ENCODE results near the gene ANO1. TPM values are rescaled to one million over a fixed set of nuclear protein-coding genes. Genes with fewer than 3 reads are reported as not detected.

ANO1 gene
- total RNA-seq, 6 experiments from 2014 or later: 32.1 to 292 (median 78.0) TPM

DNA sequence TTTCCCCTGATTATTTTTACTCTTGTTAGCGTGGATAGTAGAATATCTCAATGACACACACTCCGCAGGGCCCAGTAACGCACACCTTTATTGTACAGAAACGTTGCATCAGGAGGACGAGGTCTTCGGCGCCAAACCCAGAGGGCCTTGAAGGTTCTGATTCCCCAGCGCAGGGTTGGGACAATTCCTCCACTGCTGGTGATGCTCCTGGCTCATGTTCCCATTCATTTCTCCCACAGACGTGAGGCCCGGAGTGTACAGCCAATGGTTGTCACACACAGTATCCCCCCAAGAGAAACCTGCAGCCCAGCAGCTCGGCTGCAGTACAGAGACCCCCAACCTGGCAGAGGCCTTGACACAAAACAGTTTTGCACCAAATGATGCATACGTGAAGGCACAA lies 6.1 kb upstream of the ANO1 start:
- 87% methylated on average over 11 of the region's 12 CpGs for WGBS (ENCODE audit: insufficient coverage, low coverage, low lambda C conversion rate, missing lambda C conversion rate)
- TF ChIP-seq, protein P1, sequence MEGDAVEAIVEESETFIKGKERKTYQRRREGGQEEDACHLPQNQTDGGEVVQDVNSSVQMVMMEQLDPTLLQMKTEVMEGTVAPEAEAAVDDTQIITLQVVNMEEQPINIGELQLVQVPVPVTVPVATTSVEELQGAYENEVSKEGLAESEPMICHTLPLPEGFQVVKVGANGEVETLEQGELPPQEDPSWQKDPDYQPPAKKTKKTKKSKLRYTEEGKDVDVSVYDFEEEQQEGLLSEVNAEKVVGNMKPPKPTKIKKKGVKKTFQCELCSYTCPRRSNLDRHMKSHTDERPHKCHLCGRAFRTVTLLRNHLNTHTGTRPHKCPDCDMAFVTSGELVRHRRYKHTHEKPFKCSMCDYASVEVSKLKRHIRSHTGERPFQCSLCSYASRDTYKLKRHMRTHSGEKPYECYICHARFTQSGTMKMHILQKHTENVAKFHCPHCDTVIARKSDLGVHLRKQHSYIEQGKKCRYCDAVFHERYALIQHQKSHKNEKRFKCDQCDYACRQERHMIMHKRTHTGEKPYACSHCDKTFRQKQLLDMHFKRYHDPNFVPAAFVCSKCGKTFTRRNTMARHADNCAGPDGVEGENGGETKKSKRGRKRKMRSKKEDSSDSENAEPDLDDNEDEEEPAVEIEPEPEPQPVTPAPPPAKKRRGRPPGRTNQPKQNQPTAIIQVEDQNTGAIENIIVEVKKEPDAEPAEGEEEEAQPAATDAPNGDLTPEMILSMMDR (IDR thresholded peaks at IDR 0.05): no peak
- TF ChIP-seq POLR2A (IDR thresholded peaks at IDR 0.05): no peak

DNA sequence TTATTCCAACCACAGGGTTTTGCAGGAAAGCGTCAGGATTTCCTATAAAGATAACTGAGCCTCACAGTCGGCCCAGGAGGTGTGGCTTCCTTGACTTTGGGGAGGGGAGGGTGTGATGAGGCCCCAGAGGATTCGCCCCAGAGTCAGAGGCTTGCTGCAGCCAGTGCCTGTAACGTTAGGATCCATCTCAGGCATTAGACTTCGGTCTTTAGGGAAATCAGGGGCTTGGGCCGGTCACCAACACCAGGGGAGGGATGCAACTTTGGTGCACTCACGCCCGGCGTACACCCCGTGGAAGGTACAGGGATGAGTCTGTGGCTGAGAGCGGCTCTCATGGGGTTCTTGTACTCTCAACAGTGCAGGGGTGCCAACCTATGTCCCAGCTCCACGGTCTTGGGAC lies 5.7 kb upstream of the ANO1 start:
- ATAC-seq (peak in 2 of 4 donors; percentile 7 to 31), DNase-seq (peak in 1 of 3 donors; percentile 37)
- Histone ChIP-seq H3K9me3 (no peaks in the 10 kb centered on the region), H3K27me3 (no peaks in the 10 kb centered on the region), H3K27ac (no peak overlapping the region), H3K4me3 (no peak overlapping the region), H3K4me1 (peaks cover 0 to 51% (median 15%) of the 10 kb centered on the region in 4 donors), H3K36me3 (no peaks in the 10 kb centered on the region)
- WGBS (ENCODE audit: insufficient coverage, low coverage, low lambda C conversion rate, missing lambda C conversion rate): 64% methylated on average over 6 of the region's 12 CpGs
- TF ChIP-seq POLR2A (IDR thresholded peaks at IDR 0.05): no peak
- TF ChIP-seq, protein P1 (IDR thresholded peaks at IDR 0.05): no peak
- intact Hi-C loops (cut with DNase I): no loop called here

More for the DNA sequence above, 6.1 kb upstream of the ANO1 start:
- ATAC-seq (no peak), DNase-seq (peak in 1 of 3 donors; percentile 32)
- intact Hi-C loops (cut with DNase I): no loop called here
- Histone ChIP-seq H3K4me1 (peaks cover 0 to 47% (median 13%) of the 10 kb centered on the region in 4 donors), H3K27ac (no peak overlapping the region), H3K36me3 (no peaks in the 10 kb centered on the region), H3K9me3 (no peaks in the 10 kb centered on the region), H3K27me3 (no peaks in the 10 kb centered on the region), H3K4me3 (no peak overlapping the region)

DNA sequence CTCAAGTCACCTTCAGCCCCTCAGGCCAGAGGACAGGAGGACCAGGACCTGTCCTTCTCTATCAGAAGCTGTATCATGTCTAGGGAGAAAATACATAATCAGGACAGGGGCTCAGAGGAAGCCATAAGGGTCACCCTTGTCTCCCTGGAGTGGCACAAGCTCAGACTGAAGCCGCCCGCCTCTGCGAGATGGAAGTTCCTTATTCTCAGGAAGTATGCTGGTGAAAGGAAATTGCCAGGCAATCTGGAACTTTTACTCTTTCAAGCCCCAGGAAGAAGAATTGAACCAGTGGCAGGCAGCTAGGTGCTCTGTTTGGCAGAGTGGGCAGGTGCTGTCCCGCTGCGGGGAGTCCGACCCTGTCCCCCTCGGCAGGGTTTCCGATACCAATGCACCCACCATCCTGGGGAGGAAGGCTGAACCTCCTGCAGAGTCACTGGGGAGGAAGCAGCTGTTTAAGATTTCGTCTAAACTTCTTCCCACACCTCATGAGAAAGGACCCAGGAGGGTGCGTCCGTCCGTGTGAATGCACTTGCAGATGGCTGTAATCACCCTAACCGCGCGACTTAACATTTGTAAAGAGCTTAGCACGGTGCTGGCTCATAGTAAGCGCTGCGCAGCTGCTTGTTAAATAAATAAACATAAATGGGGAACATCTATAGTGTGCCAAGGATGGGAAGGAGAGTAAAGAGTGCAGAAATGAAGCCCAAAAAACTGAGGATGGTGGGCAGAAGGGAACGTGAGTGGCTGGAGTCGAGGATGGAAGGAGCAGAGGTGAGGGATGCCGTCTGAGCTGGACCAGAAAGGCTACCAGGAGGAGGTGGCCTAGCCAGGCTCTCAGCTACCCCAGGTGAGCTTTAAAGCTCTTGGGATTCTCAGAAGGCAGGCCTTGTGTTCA lies 5.0 kb upstream of the ANO1 start:
- intact Hi-C loops (cut with DNase I): no loop called here

DNA sequence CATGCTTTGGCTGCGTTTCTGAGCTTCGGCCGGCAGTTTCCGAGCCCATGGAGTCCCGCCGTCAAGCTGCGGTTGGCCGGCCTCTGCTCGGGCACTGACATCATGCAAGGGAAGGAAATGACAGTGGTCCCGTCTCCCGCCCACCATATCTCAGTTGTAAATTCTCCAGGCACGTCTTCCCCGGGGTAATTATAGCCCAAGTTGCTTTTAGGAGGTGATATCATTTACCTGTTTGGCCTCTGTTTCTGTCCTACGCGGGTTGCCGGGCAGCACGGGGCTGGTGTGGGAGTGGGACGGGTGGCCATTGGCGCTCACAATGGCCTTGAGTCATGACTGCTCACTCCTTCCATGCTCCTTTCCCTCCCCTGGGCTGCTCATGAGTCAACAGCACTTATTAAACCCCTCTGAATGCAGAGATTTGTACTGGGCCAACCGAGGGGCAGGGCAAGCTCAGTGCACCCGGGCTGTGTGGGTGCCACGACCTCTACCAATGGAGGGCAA lies 4.2 kb upstream of the ANO1 start:
- no peak overlapping the region for H3K4me3 ChIP-seq
- intact Hi-C loops (cut with DNase I): no loop called here
- H3K36me3 ChIP-seq: no peaks in the 10 kb centered on the region
- ATAC-seq (peak in 2 of 4 donors; percentile 5 to 46), DNase-seq (peak in 1 of 3 donors; percentile 42)
- TF ChIP-seq, protein P1 (IDR thresholded peaks at IDR 0.05): no peak
- no peak for TF ChIP-seq POLR2A (IDR thresholded peaks at IDR 0.05)
- no peaks in the 10 kb centered on the region for H3K27me3 ChIP-seq
- H3K9me3 ChIP-seq: no peaks in the 10 kb centered on the region
- H3K4me1 ChIP-seq: peaks cover 0 to 52% (median 16%) of the 10 kb centered on the region in 4 donors
- no peak overlapping the region for H3K27ac ChIP-seq
- WGBS (ENCODE audit: insufficient coverage, low coverage, low lambda C conversion rate, missing lambda C conversion rate): 66% methylated on average over 15 of the region's 22 CpGs

More for the DNA sequence above, 5.0 kb upstream of the ANO1 start:
- Histone ChIP-seq H3K4me3 (no peak overlapping the region), H3K4me1 (peaks cover 0 to 52% (median 16%) of the 10 kb centered on the region in 4 donors), H3K27ac (no peak overlapping the region), H3K36me3 (no peaks in the 10 kb centered on the region), H3K9me3 (no peaks in the 10 kb centered on the region), H3K27me3 (no peaks in the 10 kb centered on the region)
- peak in 1 of 3 donors; percentile 35 for DNase-seq
- WGBS (ENCODE audit: insufficient coverage, low coverage, low lambda C conversion rate, missing lambda C conversion rate): 52% methylated on average over 12 of the region's 21 CpGs
- TF ChIP-seq POLR2A (IDR thresholded peaks at IDR 0.05): no peak
- TF ChIP-seq, protein P1 (IDR thresholded peaks at IDR 0.05): no peak
- no peak for ATAC-seq
